ENCODE measurements around the gene GPR160. TPM values are rescaled to one million over a fixed set of nuclear protein-coding genes. Genes with fewer than 3 reads are reported as not detected.
A peak's percentile ranks its signal among the peaks of the same experiment; 100 is the strongest.

GPR160 gene, protein sequence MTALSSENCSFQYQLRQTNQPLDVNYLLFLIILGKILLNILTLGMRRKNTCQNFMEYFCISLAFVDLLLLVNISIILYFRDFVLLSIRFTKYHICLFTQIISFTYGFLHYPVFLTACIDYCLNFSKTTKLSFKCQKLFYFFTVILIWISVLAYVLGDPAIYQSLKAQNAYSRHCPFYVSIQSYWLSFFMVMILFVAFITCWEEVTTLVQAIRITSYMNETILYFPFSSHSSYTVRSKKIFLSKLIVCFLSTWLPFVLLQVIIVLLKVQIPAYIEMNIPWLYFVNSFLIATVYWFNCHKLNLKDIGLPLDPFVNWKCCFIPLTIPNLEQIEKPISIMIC
- polyA plus RNA-seq (2012; ENCODE audit: missing spikeins), result 72.5 TPM

DNA sequence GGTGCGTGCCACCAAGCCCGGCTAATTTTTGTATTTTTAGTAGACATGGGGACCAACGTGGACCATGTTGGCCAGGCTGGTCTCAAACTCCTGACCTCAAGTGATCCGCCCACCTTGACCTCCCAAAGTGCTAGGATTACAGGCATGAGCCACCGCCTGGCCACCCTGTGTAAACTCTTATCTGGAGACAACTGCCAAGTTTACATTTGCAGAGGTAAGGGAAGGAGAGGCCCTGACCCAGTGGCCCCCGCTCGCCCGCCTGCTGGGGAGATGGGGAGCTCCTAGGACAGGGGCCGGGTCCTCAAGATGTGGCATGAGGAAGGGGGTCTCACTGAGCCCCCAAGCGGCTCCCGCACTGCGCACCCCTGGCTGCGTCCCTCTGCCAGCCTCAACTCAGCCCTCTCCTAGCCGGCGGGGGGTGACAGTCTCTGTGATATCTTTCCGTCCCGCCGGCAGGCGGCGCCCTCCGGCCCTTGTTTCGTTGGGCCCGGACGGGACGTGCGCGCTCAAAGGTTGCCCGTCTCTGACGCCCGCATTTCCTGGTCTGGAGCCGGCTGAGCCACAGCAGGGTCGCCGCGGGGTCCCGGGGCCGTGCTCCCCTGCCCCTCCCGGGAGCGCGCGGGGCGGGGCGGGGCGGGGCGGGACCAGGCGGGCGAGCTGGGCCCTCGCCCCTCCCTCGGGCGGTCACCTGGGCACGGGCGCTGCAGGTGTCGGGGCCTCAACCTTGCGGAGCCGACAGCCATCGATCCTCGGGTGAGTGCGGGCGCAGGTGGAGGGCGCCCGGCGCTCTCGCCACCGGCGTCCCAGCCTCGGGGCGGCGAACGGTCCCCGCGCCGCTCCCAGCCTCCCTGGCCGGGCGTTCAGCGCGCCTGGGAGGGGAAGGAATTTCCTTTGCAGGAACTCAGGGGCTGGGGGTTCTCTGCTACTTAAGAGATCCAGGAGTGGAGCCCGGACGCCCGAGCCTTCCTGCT is at the start of gene GPR160:
Gene GPR160 (plus strand): TSS at position 533 of the 971 bp plus-strand sequence. CDS start 45,978 bp downstream, outside the sequence.
- peak; percentile 94 for FAIRE-seq
- TF ChIP-seq TAF1 (IDR thresholded peaks at IDR 0.05; ENCODE audit: borderline replicate concordance, low read depth, low read length) (no peak), POLR2A (IDR thresholded peaks at IDR 0.05; ENCODE audit: low read depth, low read length) (no peak; the same call in 1 of the 2 replicates), POLR2AphosphoS5 (IDR thresholded peaks at IDR 0.05; ENCODE audit: low read depth, low read length) (no peak)
- peak; percentile 66 for DNase-seq (ENCODE audit: insufficient read length)

DNA sequence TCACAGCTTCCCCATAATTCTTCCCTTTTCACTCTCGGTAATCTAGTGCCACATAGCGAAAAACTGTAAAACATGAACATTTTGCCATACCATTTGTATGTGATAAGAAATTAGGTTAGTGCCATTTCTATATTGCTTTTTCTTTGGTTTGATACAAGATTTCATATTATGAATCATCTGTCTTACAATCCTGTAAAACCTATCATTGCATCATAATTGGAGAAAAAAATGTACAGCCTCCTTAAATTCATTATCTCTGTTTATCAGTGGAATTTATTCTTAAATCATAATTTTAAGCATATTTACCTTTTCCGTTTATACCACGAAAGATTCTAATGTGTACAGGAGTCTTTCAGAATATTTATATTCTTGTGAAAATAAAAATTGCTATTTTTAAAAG is 47.4 kb upstream of the GPR160 start:
- FAIRE-seq, result no peak
- DNase-seq (ENCODE audit: insufficient read length), result no peak
- TF ChIP-seq TAF1 (IDR thresholded peaks at IDR 0.05; ENCODE audit: borderline replicate concordance, low read depth, low read length) (no peak), POLR2A (IDR thresholded peaks at IDR 0.05; ENCODE audit: low read depth, low read length) (no peak), POLR2AphosphoS5 (IDR thresholded peaks at IDR 0.05; ENCODE audit: low read depth, low read length) (no peak)

DNA sequence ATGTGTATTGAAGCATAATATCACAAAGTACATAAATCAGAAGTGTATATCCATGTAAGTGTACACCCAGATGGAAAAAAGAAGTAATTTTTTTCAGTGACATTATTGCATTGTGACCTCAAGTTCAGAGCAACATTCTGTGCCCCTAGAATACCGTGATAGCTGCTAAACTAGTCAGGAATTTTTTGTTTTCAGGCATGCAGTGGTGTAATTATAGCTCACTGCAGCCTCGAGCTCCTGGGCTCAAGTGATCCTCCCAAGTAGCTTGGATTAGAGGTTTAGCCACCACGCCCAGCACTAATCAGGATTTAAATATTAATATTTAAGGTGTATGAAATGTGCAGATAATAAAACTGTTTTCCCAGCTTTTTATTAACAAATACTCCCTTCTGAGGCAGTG is 45.6 kb upstream of the GPR160 start:
- no peak for FAIRE-seq
- TF ChIP-seq TAF1 (IDR thresholded peaks at IDR 0.05; ENCODE audit: borderline replicate concordance, low read depth, low read length) (no peak), POLR2AphosphoS5 (IDR thresholded peaks at IDR 0.05; ENCODE audit: low read depth, low read length) (no peak), POLR2A (IDR thresholded peaks at IDR 0.05; ENCODE audit: low read depth, low read length) (no peak)

DNA sequence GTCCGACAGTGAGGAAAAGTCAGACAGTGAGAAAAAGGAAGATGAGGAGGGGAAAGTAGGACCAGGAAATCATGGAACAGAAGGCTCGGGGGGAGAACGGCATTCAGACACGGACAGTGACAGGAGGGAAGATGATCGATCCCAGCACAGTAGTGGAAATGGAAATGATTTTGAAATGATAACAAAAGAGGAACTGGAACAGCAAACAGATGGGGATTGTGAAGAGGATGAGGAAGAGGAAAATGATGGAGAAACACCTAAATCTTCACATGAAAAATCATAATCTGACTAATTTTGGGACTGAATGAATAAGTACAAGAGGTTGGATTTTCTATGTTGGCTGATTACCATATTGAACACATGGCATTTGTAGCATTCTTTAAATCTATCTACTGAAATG is 45.0 kb upstream of the GPR160 start:
- DNase-seq (ENCODE audit: insufficient read length) (no peak), FAIRE-seq (no peak)
- no peak for TF ChIP-seq POLR2A (IDR thresholded peaks at IDR 0.05; ENCODE audit: low read depth, low read length)
- TF ChIP-seq POLR2AphosphoS5 (IDR thresholded peaks at IDR 0.05; ENCODE audit: low read depth, low read length), result no peak
- no peak for TF ChIP-seq TAF1 (IDR thresholded peaks at IDR 0.05; ENCODE audit: borderline replicate concordance, low read depth, low read length)

More for the DNA sequence above, 45.6 kb upstream of the GPR160 start:
- DNase-seq (ENCODE audit: insufficient read length), result no peak

DNA sequence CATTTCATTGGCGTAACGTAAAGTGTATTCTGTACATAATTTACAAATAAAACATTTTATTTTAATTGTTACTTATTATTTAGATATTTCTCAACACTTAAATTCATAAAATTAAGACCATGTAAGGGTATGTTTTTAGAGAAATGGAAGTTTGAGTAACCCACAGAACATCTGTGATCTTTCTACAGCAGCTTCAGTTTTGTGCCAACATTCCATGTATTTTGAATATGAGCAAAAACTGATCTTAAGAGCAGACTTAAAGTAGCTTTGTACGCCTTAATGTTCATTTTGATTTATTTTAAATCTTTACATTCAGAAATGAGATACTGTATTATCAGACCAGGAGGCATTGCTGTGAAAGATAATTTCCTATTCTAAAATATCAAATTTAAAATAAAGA is 44.0 kb upstream of the GPR160 start:
- no peak for TF ChIP-seq POLR2AphosphoS5 (IDR thresholded peaks at IDR 0.05; ENCODE audit: low read depth, low read length)
- no peak for TF ChIP-seq TAF1 (IDR thresholded peaks at IDR 0.05; ENCODE audit: borderline replicate concordance, low read depth, low read length)
- no peak for TF ChIP-seq POLR2A (IDR thresholded peaks at IDR 0.05; ENCODE audit: low read depth, low read length)
- no peak for FAIRE-seq
- DNase-seq (ENCODE audit: insufficient read length), result no peak

DNA sequence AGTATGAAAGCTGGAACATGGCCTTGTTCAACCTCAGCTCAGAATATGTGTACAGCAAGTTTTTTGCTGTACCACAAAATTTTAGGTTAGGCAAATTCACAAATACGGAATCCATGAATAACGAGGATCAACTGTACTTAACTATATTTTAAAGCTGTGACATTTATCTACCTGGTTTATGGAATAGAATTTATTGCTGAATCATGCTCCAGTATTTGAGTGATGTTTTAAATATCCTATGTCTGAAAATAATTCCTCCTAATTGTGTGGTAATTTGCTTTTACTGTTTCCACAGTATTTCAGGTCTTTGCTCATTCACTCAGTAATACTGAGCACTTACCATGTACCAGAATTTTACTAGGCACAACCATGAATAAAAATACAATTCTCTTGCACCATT is 41.7 kb upstream of the GPR160 start:
- FAIRE-seq (no peak), DNase-seq (ENCODE audit: insufficient read length) (no peak)
- no peak for TF ChIP-seq TAF1 (IDR thresholded peaks at IDR 0.05; ENCODE audit: borderline replicate concordance, low read depth, low read length)
- no peak for TF ChIP-seq POLR2AphosphoS5 (IDR thresholded peaks at IDR 0.05; ENCODE audit: low read depth, low read length)
- TF ChIP-seq POLR2A (IDR thresholded peaks at IDR 0.05; ENCODE audit: low read depth, low read length), result no peak; the same call in 1 of the 2 replicates

DNA sequence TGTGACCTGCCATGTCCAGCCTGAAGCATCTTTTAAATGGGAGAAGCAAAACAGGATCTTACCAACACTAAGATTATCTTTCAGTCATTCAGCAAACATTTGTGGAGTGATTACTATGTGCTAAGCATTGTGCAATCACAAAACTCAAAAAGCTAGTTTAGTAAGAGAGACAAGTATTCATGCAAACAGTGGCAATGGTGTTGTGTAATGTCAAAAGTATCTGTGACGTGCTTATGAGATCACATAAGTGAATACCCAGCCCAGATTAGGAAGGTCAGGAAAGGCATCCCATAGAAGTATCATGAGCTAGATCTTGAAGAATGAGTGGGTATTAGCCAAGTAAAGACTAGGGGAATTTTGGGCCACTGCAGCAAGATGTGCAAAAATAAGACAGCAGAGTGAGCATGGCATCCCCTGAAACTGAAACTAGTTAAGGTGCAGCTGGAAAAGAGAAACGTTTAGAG is 39.1 kb upstream of the GPR160 start:
- TF ChIP-seq POLR2A (IDR thresholded peaks at IDR 0.05; ENCODE audit: low read depth, low read length), result no peak
- TF ChIP-seq TAF1 (IDR thresholded peaks at IDR 0.05; ENCODE audit: borderline replicate concordance, low read depth, low read length), result no peak
- no peak for TF ChIP-seq POLR2AphosphoS5 (IDR thresholded peaks at IDR 0.05; ENCODE audit: low read depth, low read length)
- DNase-seq (ENCODE audit: insufficient read length), result no peak
- FAIRE-seq, result peak; percentile 14

DNA sequence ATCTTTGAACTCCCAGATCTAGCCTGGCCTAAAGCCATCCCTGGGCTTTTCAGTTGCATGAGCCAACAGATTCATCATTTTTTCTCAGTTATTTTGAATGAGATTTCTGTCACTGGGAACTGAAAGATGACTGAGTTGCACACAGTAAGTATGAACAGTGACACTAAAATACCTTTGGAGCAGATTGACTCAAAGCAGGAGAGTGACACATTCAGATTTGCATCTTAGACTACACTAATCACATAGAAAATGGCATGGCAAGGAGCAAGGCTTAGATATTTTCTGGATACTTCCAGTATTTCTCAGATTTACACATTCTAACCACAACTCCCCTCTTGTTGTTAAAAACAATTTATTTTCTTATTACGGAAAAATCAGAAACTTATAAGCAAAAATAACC is 38.4 kb upstream of the GPR160 start:
- FAIRE-seq (peak; percentile 90), DNase-seq (ENCODE audit: insufficient read length) (no peak)
- TF ChIP-seq POLR2AphosphoS5 (IDR thresholded peaks at IDR 0.05; ENCODE audit: low read depth, low read length) (no peak), TAF1 (IDR thresholded peaks at IDR 0.05; ENCODE audit: borderline replicate concordance, low read depth, low read length) (no peak), POLR2A (IDR thresholded peaks at IDR 0.05; ENCODE audit: low read depth, low read length) (no peak)

DNA sequence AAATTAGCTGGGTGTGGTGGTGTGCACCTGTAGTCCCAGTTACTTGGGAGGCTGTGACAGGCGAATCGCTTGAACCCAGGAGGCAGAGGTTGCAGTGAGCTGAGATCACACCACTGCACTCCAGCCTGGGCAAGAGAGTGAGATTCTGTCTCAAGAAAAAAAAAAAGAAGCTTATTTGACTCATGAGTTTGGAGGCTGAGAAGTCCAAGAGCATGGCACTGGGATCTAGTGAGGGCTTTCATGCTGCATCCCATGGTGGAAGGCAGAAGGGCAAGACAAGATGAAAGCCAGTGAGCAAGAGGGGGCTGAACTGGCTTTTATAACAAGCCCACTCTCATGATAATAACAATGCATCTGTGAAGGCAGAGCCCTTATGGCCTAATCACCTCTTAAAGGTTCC is 37.7 kb upstream of the GPR160 start:
- TF ChIP-seq TAF1 (IDR thresholded peaks at IDR 0.05; ENCODE audit: borderline replicate concordance, low read depth, low read length) (no peak), POLR2A (IDR thresholded peaks at IDR 0.05; ENCODE audit: low read depth, low read length) (no peak), POLR2AphosphoS5 (IDR thresholded peaks at IDR 0.05; ENCODE audit: low read depth, low read length) (no peak)
- FAIRE-seq (no peak), DNase-seq (ENCODE audit: insufficient read length) (no peak)

DNA sequence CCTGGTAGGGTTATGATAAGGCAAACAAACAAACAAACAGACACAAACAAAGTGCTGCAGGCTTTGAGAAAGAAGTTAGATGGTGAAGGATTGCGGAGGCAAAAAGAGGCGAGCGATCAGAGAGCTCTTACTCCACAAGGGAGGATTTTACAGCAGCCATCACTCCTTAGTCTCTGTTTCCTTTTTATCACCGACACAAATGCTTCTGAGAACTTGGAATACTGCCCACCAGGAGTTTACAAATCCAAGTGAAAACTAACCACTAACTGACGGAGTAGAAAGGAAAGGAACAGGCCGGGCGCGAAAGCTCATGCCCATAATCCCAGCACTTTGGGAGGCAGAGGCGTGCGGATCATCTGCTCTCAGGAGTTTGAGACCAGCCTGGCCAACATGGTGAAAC is 35.6 kb upstream of the GPR160 start:
- DNase-seq (ENCODE audit: insufficient read length), result no peak
- no peak for TF ChIP-seq POLR2AphosphoS5 (IDR thresholded peaks at IDR 0.05; ENCODE audit: low read depth, low read length)
- no peak for TF ChIP-seq POLR2A (IDR thresholded peaks at IDR 0.05; ENCODE audit: low read depth, low read length)
- no peak for TF ChIP-seq TAF1 (IDR thresholded peaks at IDR 0.05; ENCODE audit: borderline replicate concordance, low read depth, low read length)
- no peak for FAIRE-seq

DNA sequence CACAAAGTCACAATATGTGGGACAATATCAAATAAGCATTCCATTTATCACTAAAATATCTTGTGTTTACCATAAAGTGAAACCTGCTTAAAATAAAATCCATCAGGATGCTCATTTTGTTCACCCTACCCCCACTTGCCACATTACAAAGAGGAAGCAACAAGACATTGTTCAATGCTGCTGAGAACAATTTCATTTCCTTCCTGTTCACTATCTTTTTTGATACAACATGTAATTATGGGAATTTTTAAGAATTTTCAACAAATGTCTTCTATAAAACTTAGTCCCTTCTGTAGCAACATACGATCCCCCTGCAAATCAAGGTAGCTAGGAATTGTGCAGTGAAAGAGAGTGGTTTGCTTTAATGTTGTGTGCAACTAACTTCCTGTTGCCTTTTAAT is 34.9 kb upstream of the GPR160 start:
- DNase-seq (ENCODE audit: insufficient read length) (no peak), FAIRE-seq (no peak)
- TF ChIP-seq POLR2A (IDR thresholded peaks at IDR 0.05; ENCODE audit: low read depth, low read length), result no peak
